Measurements from ENCODE around the gene DACT2.
A peak's percentile ranks its signal among the peaks of the same experiment; 100 is the strongest.
"Not testable (repeated sequence)": the region's sequence is repeated elsewhere in the genome, so short reads cannot be mapped to it uniquely, and the experiment has no call there.

Gene DACT2

GRCh38 chr6:168320634-168321033, 1.1 kb upstream of the DACT2 start:
- DNase-seq: no peak

DNA sequence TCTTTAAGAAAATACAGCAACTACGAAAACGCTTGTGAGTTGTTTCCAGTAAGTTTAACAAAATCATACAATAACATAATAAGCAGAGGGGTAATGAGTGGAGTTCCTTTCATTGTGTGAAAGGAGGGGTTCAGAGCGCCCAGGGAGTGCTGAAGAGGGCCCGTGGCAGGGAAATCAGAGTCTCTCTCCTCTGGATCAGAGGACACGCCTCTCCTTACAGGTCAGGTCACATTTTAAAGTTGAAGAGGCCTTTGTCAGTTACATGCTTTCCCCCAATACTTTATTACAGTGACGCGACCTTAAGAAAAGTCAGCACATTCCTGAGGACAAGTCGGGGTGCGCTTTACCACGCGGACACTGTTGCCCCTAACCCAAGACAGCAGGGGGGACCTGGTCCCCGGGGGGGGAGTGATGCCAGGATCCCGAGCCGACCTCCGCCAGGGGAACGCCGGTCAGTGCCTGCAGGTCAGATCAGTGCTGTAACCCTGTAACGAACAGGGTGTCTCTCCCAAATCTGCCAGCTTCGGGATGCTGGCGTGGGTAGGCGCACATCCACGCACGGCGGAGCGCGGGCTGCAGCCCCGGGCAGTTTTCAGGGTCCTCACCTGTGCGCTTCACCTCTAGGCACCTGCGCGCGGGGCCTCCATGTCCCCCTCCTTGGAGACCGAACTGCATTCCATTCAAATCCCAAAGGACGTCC, 848 bp downstream of the DACT2 start:
- DNase-seq: no peak

GRCh38 chr6:168318090-168318489, 1.5 kb downstream of the DACT2 start:
- DNase-seq: no peak

DNA sequence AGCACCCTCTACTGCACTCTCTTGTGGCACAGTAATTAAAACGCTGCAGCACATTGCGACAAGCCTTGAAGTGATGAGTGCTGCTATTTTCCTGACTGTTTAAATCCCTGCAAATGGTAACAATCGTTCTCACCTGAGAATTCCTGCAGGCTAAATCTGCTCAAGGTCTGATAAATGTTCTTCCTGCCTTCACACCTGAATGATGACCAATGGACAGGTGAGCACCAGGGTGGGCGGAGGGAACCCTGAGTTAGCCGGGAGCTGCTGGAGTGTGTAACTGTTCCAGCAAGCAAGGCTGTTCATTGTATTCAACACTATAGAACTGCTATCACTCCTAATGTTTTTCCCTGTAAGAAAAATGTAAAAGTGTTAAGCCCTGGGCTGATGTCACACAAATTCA, 4.0 kb downstream of the DACT2 start:
- no peak for DNase-seq

DNA sequence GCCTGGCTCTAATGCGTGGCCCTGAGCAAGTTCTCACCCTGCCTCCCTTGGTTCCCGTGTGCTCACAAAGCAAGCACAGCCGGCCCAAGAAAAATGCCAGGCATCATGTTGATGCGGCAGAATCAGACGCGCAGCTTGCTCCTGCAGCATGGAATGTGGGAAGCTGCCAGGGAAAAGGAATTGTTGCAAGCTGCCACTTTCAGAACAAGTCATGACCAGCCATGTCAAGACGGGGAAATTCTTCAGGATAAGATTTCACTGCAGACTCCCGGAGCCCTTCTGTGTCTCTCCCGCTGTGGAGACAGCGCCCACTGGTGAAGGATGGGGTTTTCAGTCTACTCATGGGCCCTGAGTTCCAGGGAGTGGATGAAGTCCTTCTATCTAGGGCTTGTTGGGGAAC, 4.6 kb downstream of the DACT2 start:
- peak; percentile 21 for DNase-seq

DNA sequence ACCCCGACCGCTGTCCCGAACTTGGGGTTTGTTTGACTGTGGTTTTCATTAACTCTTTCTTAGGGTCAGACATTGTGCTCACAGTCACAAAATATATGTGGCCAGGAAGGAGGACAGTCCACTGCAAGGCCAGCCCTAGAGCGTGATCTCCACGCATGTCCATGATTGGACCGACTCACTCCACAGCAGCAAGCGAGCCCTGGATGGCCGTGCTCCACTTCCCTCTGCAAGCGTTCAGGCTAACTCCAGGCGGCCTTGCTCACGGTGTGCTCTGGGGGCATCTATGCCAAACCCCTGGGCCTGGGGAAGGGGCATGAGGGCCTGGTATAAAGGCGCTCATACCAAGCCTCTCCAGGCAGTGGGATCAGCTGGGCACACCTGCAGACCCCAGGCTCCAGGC, 5.6 kb downstream of the DACT2 start:
- DNase-seq: no peak

DNA sequence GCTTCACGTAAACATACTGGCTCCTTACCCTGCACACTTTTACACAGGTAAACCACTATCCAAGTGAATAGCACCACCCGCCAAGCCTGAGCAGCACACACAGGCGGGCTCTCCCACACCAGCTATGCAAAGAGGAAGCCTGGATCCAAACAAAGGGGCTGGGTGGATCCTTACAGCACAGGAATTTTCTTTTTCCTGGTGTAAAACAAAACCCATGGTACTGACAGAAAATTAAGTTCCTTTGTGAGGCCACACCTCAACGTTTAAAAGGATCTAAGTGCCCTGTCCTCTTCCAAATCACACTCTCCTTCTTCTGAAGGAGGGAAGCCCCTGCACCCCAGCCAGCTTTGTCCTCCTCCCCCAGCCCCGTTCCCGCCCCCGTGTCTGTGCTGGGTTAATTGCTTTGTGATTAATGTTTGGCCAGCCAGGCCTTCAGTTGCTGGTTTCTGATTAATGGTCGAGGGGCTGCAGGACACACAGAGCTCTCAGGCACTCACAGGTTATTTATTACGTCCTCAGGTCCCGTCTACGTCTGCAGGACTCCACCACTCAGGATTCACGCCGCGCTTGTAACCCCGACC, 6.1 kb downstream of the DACT2 start:
- DNase-seq: no peak

GRCh38 chr6:168312125-168312507, 7.5 kb downstream of the DACT2 start:
- DNase-seq: not testable (repeated sequence)

- no peak for DNase-seq
These were observed 8.0 kb downstream of the DACT2 start for GRCh38 chr6:168311410-168312124.

DNA sequence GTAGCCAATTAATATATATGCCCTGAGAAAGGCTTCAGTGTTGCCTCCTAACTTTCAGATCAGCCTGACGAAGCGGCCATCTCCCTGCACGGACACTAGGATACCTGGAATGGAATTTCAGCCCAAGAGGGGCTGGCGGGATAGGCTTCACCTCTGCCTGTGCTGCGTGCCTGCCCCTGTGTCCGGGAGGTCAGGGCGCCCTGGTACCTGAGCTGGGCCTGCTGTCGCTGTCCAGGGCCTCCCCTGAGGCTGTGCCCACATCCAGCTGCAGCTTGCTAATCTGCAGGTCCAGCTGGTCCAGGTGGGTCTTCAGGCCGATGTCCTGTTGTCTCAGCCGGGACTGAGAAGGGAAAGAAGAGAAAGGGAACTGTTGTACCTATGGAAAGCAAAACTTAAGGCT, 8.6 kb downstream of the DACT2 start:
- DNase-seq: no peak

- no peak for DNase-seq
These were observed 9.2 kb downstream of the DACT2 start for GRCh38 chr6:168310403-168310802.

DNA sequence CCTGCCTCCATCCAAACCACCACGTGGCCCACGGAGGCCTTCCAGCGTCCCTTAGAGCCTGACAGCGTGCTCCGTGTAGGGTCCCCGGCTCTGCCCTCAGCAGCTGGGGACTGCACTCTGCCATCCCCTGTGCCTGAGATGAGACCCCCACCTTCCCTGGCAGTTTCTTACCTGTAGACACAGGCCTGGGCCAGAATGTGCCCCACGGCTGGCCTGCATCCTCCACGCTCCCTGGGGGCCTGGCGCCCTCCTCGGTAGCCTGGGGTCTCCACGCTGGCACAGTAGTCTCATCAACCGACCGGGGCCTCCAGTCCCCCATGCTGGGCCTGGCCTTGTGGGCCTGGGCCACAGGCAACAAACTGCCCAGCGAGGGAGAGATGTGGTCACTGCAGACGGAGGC, 9.6 kb downstream of the DACT2 start:
- DNase-seq: no peak

- DNase-seq: no peak
These were observed 10.4 kb downstream of the DACT2 start for GRCh38 chr6:168309183-168309582.

DNA sequence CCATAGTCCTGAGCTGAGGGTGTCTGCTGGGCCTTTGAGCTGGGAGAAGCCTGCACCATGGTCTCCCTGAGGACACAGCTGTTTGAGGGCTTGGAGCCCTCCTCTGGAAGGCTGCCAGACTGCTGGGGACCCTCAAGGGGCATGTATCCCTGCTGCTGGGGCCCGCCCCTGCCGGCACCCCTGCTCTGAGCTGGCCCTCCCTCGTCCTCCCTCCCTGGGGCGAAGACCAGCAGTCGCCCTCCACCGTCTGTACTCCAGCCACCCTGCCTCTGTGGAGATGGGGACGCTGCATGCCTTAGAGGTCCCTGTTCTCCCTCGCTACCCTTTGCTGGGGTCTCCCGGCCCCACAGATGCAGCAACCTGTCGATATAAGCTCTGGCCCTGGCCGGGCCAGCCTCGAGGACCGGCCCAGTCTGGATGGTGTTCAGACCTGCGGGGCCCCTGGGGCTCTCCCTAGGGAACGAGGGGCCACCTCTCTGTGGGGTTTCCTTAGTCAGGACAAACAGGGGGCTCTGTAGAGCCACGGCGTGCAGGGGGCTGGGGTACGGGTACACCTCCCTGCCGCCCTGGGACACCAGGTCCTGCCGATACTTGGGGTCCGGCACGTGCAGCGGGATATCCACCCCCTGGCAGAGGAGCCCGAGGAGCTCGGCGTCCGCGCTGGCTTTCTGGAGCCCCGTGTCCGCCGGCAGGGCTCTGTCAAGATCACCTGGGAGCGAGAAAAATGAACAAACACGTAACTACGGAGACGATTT, 11.0 kb downstream of the DACT2 start:
- no peak for DNase-seq

DNA sequence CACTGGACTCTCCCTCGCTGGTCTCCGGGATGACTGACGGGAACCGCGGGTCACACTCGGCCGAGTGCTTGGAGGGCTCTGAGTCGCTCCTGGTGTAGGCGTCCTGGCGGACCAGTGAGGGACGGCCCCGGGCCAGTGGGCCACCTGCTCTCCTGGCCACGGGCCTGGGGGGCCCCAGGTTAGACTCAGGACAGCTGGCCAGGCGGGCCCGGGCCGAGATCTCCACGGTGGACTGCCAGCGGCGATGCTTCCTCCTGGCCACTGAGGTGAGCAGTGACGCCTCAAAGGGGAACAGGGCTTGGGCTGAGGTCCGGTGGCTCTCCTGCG, 11.9 kb downstream of the DACT2 start:
- no peak for DNase-seq

DNA sequence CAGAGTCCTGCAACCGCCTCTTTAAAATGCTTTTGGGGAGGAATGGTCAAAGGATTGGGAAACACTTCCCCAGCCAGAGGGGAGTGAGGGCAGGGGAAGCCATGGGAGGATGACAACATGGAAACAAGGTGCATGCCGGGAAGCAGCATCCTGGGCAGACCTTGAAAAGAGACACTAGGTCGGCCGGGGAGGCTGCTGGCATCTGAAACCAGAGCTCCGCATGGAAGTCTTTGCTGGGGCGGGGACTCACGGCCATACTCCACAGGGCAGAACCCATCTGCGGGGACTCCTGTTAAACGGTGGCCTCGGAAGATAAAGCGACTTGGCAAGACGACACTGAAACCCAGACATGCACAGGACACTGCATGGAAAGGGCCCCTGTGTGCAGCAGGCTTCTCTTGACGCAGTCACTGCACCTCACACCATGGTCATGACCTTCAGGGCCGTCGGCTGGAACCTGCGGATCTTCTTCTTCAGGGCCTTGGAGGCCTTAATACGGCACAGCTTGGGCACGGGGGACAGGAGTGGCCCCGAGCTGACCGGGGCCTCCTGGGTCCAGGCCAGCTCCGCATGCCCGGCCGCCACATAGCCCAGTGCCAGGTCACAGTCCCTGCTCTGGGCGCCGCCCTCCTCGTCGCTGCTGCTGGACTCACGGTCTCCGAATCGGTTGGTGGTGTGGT, 12.4 kb downstream of the DACT2 start:
- no peak for DNase-seq

GRCh38 chr6:168305863-168306262, 13.7 kb downstream of the DACT2 start:
- DNase-seq: no peak

GRCh38 chr6:168305096-168305749, 14.4 kb downstream of the DACT2 start:
- DNase-seq: no peak

GRCh38 chr6:168304752-168305015, 14.9 kb downstream of the DACT2 start:
- DNase-seq: no peak

DNA sequence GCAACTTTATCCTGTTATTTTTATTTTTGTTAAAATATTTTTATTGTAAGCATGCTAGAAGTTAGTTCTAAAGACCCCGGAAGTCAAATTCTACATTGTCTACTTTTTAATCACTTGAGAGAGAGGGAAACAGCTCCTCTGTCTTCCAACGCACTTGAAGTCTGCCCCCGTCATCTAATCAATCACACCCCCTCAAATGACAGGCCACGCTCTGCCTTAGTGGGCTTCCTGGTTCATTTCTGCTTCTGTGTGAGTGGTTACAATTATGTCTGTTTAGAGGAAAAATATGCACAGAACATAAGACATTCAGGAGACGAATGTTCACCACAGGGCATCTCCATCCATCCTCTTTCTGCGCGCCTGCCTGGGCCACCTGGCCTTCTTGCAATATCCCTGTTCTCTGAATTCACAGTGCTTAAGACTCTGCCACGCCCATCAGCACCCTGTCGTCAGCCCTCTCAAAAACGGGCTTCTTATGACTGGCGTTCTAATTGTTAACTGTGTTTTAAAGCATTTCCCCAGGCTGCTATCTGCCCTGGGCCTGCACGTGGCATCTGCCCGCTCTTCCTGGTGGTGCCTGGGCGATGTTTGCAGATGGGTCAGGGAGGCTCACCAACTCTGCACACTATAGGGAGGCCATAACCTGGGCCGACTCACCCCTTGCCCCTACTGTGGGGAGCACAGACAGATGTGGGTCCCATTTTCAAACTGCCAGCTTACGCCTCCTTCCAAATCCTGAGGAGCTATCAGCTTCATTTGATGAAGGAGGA, 15.4 kb downstream of the DACT2 start:
- no peak for DNase-seq

GRCh38 chr6:168302534-168302933, 17.0 kb downstream of the DACT2 start:
- no peak for DNase-seq
